HG03457 (cell line): ENCODE data around the gene BEST3.
"Not testable (repeated sequence)": the region's sequence is repeated elsewhere in the genome, so short reads cannot be mapped to it uniquely, and the experiment has no call there.

Experiments
- ATAC-seq: cut with Tn5 transposase; IDR thresholded peaks from one replicate; pipeline ENCODE4 v1.9.1; 2021; ENCODE audit warnings: moderate number of reproducible peaks; ENCODE audit not compliant: unreplicated experiment

The BEST3 gene

GRCh38 chr12:69688471-69689427, 10.4 kb downstream of the BEST3 start:
- no peak for ATAC-seq

DNA sequence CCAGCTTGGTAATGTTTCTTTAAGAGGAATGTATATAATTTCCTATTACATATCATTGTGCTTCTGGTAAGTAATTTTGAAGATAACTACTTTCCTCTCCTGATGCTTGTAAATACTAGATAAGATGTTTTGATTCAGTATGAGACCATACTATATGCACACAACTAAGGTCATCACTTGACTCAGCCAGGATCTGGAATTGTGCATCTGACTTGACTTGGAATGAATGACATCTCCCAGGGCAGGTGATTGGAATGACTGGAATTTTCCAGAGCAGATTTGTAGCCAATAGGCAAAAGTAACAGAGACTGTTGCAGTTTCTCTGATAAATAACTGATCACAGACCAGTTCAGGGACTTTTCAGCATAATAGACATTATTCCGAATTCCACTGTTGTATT, 11.1 kb downstream of the BEST3 start:
- ATAC-seq = no peak

GRCh38 chr12:69687390-69687789, 11.7 kb downstream of the BEST3 start:
- ATAC-seq = no peak

- no peak for ATAC-seq
These were observed 12.4 kb downstream of the BEST3 start for GRCh38 chr12:69686731-69687130.

DNA sequence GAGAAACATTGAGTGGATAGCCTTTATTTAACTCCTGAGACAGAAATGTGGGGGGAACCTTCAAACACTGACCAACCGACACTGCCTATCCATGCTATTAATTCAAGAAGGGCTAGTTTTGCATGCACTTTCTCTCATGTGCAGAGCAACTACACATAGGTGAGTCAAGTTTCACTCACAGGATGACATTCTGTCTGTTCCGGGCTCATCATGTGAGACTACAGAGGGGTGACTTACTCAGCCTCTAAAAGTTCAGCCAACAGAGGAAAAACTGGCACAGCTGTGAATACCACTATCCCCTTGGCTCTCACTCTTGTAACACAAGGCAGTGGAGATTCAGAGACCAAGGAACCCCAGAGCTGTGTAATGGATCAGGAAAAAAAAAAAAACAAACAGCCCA, 13.3 kb downstream of the BEST3 start:
- no peak for ATAC-seq

DNA sequence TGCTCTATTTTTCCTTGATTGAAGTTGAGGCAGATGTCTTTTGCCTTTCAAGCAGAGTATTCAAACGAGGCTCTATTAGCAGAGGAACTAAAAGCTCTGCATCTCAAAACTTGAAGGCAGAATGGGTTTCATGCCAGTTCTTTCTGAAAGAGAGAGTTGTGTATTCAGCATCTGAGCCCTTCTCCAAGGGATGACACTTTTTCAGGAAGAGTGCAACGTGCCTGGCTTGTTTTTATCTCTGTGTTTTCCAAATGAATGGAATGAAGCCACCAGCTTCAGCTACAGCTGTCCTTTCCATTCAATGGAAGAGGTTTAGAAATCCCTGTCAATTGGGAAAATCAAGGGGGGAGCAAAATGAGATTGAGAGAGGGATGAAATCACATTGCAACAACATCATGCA, 14.6 kb downstream of the BEST3 start:
- no peak for ATAC-seq

- ATAC-seq = no peak
These were observed 16.9 kb downstream of the BEST3 start for GRCh38 chr12:69682110-69682755.

GRCh38 chr12:69679119-69679518, 20.0 kb downstream of the BEST3 start:
- no peak for ATAC-seq

DNA sequence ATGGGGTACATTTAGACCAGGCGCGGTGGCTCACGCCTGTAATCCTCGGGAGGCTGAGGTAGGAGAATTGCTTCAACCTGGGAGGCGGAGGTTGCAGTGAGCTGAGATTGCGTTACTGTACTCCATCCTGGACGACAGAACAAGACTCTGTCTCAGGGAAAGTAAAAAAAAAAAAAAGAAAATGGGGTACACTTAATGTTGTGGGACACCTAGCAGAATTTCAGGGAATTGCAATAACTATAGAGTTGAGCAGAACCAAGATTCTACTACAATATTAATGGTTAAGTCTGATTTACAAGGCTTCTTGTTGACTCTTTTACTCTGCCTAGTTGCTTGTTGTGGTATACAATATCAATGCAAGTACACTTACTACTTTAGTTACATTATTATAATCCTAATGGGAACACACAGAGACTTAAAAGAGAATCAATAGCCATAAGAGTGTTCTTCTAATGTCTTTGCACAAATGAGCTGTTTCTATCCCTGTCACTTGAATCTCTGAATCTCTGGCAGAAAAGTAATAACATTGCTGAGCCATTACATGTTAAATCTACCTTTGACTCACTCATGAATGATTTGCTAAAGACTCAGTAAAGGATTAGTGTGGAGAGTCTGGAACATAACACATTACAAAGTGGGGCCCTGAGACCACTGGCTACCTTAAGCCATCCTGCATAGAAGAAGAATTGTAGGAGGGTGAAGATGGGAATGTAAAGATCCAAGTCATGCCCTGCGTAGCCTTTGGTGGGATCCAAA, 22.7 kb downstream of the BEST3 start:
- ATAC-seq = no peak

DNA sequence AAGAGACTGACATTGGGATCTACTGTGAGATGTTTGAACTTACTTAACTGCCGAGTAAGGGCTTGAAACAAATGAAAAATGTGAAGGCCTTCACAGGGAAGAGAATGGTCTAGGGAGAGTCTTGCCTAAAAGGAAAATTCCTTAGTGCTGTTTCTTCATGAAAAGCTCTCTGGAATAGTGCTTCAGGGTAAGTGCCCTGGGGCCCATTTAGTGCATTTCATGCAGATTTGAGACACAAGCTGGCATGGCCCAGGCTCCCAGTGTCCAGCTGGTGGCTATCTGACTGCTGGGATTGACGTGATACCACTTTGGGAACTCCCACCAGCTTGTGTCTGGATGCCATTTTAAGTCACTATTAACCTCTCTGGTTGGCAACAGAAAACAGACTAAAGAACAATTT, 26.9 kb downstream of the BEST3 start:
- ATAC-seq = no peak

DNA sequence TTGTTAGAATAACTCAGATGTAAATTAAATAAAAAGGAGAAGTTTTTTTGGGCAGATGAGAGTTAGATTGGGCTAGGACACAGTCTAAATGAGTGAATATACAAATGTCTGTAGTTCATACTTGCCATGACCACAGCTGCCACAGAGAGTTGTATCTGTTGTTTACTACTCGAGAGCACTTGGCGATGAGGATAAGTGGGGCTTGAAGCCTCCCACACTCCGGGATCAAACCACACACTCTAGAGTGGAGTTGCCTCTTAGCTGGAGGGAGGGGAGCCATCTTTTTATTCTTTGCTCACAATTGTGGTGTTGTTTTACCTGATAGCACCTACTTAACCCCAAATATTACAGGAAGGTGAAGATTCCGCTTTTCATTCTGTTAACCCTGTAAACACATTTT, 27.5 kb downstream of the BEST3 start:
- no peak for ATAC-seq

DNA sequence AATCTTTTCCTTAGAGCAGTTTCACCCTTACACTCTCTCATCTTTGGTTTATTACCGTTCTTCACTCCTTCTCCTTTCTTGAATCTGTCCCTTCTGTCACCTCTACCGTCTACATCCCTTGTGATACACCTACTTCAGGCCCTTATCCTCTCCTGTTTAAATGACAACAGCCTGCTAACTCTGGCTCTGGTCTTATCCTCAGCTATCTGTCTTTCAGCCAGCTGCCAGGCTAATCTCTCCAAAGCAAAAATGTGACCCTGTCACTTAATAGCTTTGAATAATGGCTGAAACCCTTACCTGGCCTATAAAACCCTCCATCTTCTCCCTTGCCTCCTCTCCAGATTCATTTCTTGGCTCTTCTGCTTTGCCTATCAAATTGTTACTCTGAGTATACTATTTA, 32.3 kb downstream of the BEST3 start:
- no peak for ATAC-seq

- ATAC-seq = not testable (repeated sequence)
These were observed 34.1 kb downstream of the BEST3 start for GRCh38 chr12:69664930-69665377.

DNA sequence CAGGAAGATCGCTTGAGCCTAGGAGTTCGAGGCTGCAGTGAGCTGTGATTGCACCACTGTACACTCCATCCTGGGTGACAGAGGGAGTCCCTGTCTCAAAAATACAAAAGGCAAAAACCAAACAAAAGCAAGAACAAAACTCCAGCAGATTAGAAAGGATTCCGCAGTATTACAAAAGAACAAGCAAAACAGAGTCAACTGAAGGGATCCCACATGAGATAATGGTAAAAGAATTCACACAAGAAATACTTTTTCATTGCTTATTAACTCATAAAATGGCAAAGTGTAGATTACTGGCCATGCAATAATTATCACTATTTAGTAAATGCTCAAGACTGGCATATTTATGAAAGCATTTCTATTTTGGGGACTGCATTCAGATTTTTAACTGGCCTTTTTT, 35.4 kb downstream of the BEST3 start:
- no peak for ATAC-seq

DNA sequence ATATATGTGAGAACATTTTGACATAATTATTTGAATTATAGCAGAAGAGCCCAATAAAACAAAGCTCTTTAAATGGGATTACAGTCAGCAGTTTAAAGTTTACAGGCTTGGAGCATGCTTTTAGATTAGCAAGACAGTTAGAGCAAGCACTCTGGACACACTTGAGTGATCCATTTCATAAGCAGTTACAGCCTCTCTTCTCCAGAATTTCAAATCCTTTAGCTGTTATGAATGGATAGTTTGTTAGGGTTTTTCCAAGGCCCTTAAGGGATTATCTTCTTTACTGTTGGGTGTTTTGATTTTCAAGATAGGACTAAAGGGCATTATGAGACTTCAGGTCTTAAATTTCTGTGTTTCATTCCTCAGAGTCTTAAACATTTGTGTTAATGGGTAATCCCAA, 36.3 kb downstream of the BEST3 start:
- no peak for ATAC-seq

- no peak for ATAC-seq
These were observed 37.7 kb downstream of the BEST3 start for GRCh38 chr12:69661386-69661785.

DNA sequence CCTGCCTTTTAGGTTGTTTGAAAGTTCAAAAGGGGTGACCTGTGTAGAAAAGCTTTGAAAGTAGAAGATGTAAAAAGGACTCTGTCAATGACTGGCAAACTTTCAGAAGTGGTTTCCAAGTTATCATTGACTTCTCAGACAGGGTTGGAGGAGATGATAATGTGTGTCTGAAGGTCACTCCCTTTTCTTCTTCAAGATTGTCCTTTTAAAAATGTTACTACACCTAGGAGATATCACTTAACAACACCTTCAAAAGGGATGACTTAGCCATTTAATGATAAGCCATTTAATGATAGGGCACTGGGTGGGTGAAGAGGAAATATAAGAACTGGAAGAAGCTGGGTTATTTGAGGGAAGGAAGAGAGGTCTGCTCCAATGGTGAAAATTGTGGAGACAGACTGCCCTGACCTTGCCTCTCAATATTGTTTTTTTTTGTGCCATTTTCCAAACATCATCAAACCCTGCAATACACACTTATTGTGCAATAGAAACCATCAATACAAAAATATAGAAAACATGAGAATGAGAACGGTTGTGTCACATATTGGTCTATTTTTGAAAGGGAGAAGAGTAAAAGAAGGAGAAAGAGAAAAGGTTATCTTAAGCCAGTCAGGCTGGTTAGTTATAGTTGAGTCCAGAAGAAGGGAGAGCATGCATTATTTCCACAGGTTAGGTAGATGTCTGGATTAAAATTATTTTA, 38.8 kb downstream of the BEST3 start:
- no peak for ATAC-seq

DNA sequence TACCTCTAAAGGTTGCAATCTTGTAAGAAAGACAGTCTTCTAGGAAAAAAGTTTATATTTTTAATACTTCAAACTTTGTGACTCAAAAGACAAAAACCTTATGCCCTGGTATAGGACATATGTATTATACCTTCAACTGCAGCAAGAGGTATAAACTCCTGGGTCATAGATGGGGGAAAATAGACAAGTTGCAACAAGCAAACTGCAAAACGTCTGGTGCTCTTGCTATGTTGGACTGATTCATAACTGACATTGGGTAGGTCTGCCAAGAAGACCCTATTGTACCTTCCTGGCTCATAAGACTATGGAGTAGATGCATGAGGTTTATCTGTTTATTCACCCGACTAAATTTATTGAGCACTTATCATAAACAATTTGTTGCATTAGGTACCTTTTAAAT, 40.9 kb downstream of the BEST3 start:
- no peak for ATAC-seq

- ATAC-seq = no peak
These were observed 41.5 kb downstream of the BEST3 start for GRCh38 chr12:69657376-69658137.
